ENCODE measurements around the gene IL31RA.

IL31RA gene

GRCh38 chr5:55869847-55870246 is 18.7 kb downstream of the IL31RA start:
- H3K27ac ChIP-seq: no peak overlapping the region
- TF ChIP-seq ZFX (IDR thresholded peaks at IDR 0.05) (no peak), CTCF (conservative IDR thresholded peaks at IDR 0.05) (no peak)

GRCh38 chr5:55873234-55873633 is 22.1 kb downstream of the IL31RA start:
- no peak overlapping the region for H3K27ac ChIP-seq
- no peak for TF ChIP-seq ZFX (IDR thresholded peaks at IDR 0.05)
- no peak for TF ChIP-seq CTCF (conservative IDR thresholded peaks at IDR 0.05)

GRCh38 chr5:55877655-55878054 is 26.5 kb downstream of the IL31RA start:
- H3K27ac ChIP-seq: no peak overlapping the region
- TF ChIP-seq CTCF (conservative IDR thresholded peaks at IDR 0.05): no peak
- no peak for TF ChIP-seq ZFX (IDR thresholded peaks at IDR 0.05)

- TF ChIP-seq CTCF (conservative IDR thresholded peaks at IDR 0.05) (no peak), ZFX (IDR thresholded peaks at IDR 0.05) (no peak)
- no peak overlapping the region for H3K27ac ChIP-seq
Observed at GRCh38 chr5:55880453-55880852, 29.3 kb downstream of the IL31RA start.

DNA sequence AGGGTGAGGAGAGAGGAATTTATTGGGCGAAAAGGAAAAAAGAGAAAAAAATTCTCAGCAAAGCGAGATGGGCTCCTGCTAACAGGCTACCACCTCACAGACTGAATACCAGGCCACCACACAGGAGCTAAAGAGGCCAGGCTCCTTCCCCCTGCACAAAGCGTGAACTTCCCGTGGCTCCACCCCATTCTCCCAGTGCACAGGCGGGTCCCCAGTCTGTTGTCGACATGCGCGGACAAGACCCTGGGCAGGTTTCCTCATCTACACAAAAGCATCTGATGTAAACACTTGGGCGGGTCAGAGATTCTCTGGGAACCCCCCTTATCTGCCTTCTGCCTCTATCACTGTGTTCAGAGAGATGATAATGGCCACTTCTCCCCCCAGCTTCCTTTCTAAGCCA is 34.2 kb downstream of the IL31RA start:
- TF ChIP-seq CTCF (conservative IDR thresholded peaks at IDR 0.05): no peak
- TF ChIP-seq ZFX (IDR thresholded peaks at IDR 0.05): no peak
- no peak overlapping the region for H3K27ac ChIP-seq

GRCh38 chr5:55888205-55888604 is 37.0 kb downstream of the IL31RA start:
- H3K27ac ChIP-seq: no peak overlapping the region
- TF ChIP-seq CTCF (conservative IDR thresholded peaks at IDR 0.05) (no peak), ZFX (IDR thresholded peaks at IDR 0.05) (no peak)

DNA sequence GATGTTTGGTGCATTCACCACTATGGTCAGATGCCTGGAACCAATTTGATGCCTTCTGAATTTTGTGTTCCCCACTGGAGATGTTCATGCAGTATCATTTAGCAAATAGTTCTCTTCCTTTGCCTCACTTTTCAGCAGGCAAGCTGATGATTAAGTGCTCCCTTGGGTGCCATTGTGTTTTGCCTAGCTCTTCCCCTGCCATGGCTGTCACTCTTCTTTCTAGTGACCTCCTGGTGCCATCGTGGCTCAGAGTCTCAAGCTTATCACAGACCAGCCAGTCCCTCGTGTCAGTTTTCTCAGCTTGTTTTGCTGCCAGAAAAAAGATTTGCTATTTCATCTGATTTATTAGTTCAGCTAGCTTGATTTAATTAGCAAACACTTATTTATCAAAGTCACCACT is 41.3 kb downstream of the IL31RA start:
- H3K27ac ChIP-seq: no peak overlapping the region
- no peak for TF ChIP-seq ZFX (IDR thresholded peaks at IDR 0.05)
- TF ChIP-seq CTCF (conservative IDR thresholded peaks at IDR 0.05): no peak

All from C4-2B (cell line).